ENCODE data around the gene BTN3A1.

Gene BTN3A1

GRCh38 chr6:26411751-26412150 lies 9.7 kb downstream of the BTN3A1 start:
- no peak for TF ChIP-seq MYC (IDR thresholded peaks at IDR 0.05; ENCODE audit: low read depth, low read length)
- TF ChIP-seq MAX (IDR thresholded peaks at IDR 0.05; ENCODE audit: low read depth, low read length) = no peak
- TF ChIP-seq POLR2A (IDR thresholded peaks at IDR 0.05; ENCODE audit: extremely low read depth, insufficient read length) = no peak
- TF ChIP-seq, protein P1, sequence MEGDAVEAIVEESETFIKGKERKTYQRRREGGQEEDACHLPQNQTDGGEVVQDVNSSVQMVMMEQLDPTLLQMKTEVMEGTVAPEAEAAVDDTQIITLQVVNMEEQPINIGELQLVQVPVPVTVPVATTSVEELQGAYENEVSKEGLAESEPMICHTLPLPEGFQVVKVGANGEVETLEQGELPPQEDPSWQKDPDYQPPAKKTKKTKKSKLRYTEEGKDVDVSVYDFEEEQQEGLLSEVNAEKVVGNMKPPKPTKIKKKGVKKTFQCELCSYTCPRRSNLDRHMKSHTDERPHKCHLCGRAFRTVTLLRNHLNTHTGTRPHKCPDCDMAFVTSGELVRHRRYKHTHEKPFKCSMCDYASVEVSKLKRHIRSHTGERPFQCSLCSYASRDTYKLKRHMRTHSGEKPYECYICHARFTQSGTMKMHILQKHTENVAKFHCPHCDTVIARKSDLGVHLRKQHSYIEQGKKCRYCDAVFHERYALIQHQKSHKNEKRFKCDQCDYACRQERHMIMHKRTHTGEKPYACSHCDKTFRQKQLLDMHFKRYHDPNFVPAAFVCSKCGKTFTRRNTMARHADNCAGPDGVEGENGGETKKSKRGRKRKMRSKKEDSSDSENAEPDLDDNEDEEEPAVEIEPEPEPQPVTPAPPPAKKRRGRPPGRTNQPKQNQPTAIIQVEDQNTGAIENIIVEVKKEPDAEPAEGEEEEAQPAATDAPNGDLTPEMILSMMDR (IDR thresholded peaks at IDR 0.05; ENCODE audit: low read depth, low read length) = no peak
- DNase-seq (ENCODE audit: low read depth) = no peak
- H3K4me3 ChIP-seq (ENCODE audit: low read depth, low read length) = no peak overlapping the region

- DNase-seq (ENCODE audit: low read depth) = no peak
- H3K4me3 ChIP-seq (ENCODE audit: low read depth, low read length) = no peak overlapping the region
- no peak for TF ChIP-seq POLR2A (IDR thresholded peaks at IDR 0.05; ENCODE audit: extremely low read depth, insufficient read length)
- TF ChIP-seq, protein P1 (IDR thresholded peaks at IDR 0.05; ENCODE audit: low read depth, low read length) = no peak
- TF ChIP-seq MAX (IDR thresholded peaks at IDR 0.05; ENCODE audit: low read depth, low read length) = no peak
- TF ChIP-seq MYC (IDR thresholded peaks at IDR 0.05; ENCODE audit: low read depth, low read length) = no peak
Observed at GRCh38 chr6:26412228-26412627, 10.2 kb downstream of the BTN3A1 start.

DNA sequence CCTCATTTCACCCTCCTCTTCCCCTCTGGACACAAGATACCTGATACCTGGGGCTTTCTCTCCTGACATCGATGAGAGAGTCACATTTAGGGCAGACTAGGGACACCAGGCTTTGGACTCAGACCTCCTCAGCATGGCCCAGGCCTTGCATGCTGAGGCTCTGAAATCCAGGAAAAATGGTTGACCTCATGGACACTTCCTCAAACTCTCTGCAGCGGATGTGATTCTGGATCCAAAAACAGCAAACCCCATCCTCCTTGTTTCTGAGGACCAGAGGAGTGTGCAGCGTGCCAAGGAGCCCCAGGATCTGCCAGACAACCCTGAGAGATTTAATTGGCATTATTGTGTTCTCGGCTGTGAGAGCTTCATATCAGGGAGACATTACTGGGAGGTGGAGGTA lies 10.9 kb downstream of the BTN3A1 start:
- H3K4me3 ChIP-seq (ENCODE audit: low read depth, low read length) = no peak overlapping the region
- TF ChIP-seq MAX (IDR thresholded peaks at IDR 0.05; ENCODE audit: low read depth, low read length) = no peak
- no peak for TF ChIP-seq POLR2A (IDR thresholded peaks at IDR 0.05; ENCODE audit: extremely low read depth, insufficient read length)
- no peak for DNase-seq (ENCODE audit: low read depth)

DNA sequence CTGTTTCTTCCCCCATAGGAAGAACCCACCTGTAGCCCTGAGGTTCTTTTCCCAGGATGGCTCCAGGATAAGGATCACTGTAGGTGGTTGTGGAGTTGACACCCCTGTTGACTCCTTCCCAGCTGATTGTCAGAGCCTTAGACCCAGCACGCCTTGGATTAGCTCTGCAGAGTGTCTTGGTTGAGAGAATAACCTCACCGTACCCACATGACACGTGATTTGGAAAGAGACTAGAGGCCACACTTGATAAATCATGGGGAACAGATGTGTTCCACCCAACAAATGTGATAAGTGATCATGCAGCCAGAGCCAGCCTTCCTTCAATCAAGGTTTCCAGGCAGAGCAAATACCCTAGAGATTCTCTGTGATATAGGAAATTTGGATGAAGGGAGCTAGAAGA lies 12.2 kb downstream of the BTN3A1 start:
- TF ChIP-seq MAX (IDR thresholded peaks at IDR 0.05; ENCODE audit: low read depth, low read length) = no peak
- TF ChIP-seq, protein P1 (IDR thresholded peaks at IDR 0.05; ENCODE audit: low read depth, low read length) = no peak
- TF ChIP-seq POLR2A (IDR thresholded peaks at IDR 0.05; ENCODE audit: extremely low read depth, insufficient read length) = no peak
- TF ChIP-seq MYC (IDR thresholded peaks at IDR 0.05; ENCODE audit: low read depth, low read length) = no peak
- no peak overlapping the region for H3K4me3 ChIP-seq (ENCODE audit: low read depth, low read length)
- no peak for DNase-seq (ENCODE audit: low read depth)

DNA sequence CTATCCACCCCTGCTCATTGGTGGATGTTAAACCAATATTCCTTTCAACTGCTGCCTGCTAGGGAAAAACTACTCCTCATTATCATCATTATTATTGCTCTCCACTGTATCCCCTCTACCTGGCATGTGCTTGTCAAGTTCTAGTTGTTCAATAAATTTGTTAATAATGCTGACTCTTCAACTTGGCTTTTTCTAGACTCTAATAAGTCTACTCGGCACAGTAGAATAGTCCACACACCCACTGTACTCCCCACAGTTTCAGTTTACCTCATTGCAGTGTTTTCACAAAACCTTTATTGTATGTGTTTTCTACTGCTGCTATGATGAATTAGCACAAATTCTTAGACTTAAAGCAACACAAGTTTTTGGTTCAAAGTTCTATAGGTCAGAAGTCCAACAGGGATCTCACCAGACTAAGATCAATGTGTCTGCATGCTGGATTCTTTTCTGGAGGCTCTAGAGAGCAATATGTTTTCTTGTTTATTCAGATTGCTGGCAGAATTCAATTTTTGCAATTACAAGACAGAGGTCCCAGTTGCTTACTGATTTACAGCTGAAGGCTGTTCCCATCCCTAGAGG lies 13.1 kb downstream of the BTN3A1 start:
- no peak overlapping the region for H3K4me3 ChIP-seq (ENCODE audit: low read depth, low read length)
- no peak for DNase-seq (ENCODE audit: low read depth)
- TF ChIP-seq MAX (IDR thresholded peaks at IDR 0.05; ENCODE audit: low read depth, low read length) (no peak), MYC (IDR thresholded peaks at IDR 0.05; ENCODE audit: low read depth, low read length) (no peak), POLR2A (IDR thresholded peaks at IDR 0.05; ENCODE audit: extremely low read depth, insufficient read length) (no peak)
- TF ChIP-seq, protein P1 (IDR thresholded peaks at IDR 0.05; ENCODE audit: low read depth, low read length) = no peak

GRCh38 chr6:26415791-26416190 lies 13.7 kb downstream of the BTN3A1 start:
- TF ChIP-seq MAX (IDR thresholded peaks at IDR 0.05; ENCODE audit: low read depth, low read length) (no peak), POLR2A (IDR thresholded peaks at IDR 0.05; ENCODE audit: extremely low read depth, insufficient read length) (no peak), MYC (IDR thresholded peaks at IDR 0.05; ENCODE audit: low read depth, low read length) (no peak)
- TF ChIP-seq, protein P1 (IDR thresholded peaks at IDR 0.05; ENCODE audit: low read depth, low read length) = no peak
- H3K4me3 ChIP-seq (ENCODE audit: low read depth, low read length) = no peak overlapping the region
- no peak for DNase-seq (ENCODE audit: low read depth)

All from NB4 (cell line).